CD14-positive monocyte (primary cell): ENCODE data around the gene SYNGR4. TPM values are rescaled to one million over a fixed set of nuclear protein-coding genes. Genes with fewer than 3 reads are reported as not detected.
"Not testable (repeated sequence)": the region's sequence is repeated elsewhere in the genome, so short reads cannot be mapped to it uniquely, and the experiment has no call there.

Experiments used
- DNase-seq, 3 donors: peaks; one replicate each; pipeline ENCODE4 v3.0.0-alpha.2; 2011 to 2022
- H2AFZ ChIP-seq: 2 replicates; pipeline ENCODE4 v1.6.0; 2012; ENCODE audit warnings: mild to moderate bottlenecking, low read depth, low read length, inconsistent platforms; ENCODE audit not compliant: insufficient read depth, poor library complexity, severe bottlenecking
- H3K27ac ChIP-seq, 2 donors: 1 replicate in 1 of 2; 2 replicates in 1 of 2; pipeline ENCODE4 v1.5.1; 2012 to 2013; ENCODE audit warnings: low read length in 2 of 2, control low read depth in 1 of 2, inconsistent platforms in 1 of 2, low read depth in 1 of 2, mild to moderate bottlenecking in 1 of 2
- H3K27me3 ChIP-seq, 2 donors: one replicate each; pipeline versions ENCODE4 v1.6.0 to v1.6.1; 2011 to 2013; ENCODE audit warnings: low read length in 2 of 2; ENCODE audit not compliant: control insufficient read depth in 2 of 2, insufficient read depth in 2 of 2
- H3K36me3 ChIP-seq, 2 donors: replicated peaks in 1 of 2; 1 replicate in 1 of 2; 2 replicates in 1 of 2; pipeline versions ENCODE4 v1.5.1 to v1.6.1; 2012 to 2013; ENCODE audit warnings: low read length in 2 of 2, control low read depth in 1 of 2, inconsistent platforms in 1 of 2, mild to moderate bottlenecking in 1 of 2; ENCODE audit not compliant: insufficient read depth in 2 of 2, control insufficient read depth in 1 of 2
- H3K4me1 ChIP-seq, 2 donors: 1 replicate in 1 of 2; 2 replicates in 1 of 2; pipeline versions ENCODE4 v1.5.1 to v1.6.1; 2012 to 2013; ENCODE audit warnings: low read length in 2 of 2, control low read depth in 1 of 2, inconsistent platforms in 1 of 2, mild to moderate bottlenecking in 1 of 2, moderate library complexity in 1 of 2; ENCODE audit not compliant: insufficient read depth in 2 of 2, control insufficient read depth in 1 of 2
- H3K4me2 ChIP-seq: replicated peaks from 2 replicates; pipeline ENCODE3; 2012; ENCODE audit warnings: low read length, moderate library complexity, mild to moderate bottlenecking; ENCODE audit not compliant: poor library complexity, severe bottlenecking; ENCODE audit errors: extremely low read depth
- H3K4me3 ChIP-seq, 3 experiments: fragments of 200-600 bp in 1 of 3; sonication (generic) in 1 of 3; replicated peaks in 1 of 3; 1 replicate in 2 of 3; 2 replicates in 1 of 3; pipeline ENCODE4 v1.5.1; 2011 to 2013; ENCODE audit warnings: low read length in 3 of 3, mild to moderate bottlenecking in 3 of 3, control low read depth in 2 of 3, low read depth in 2 of 3, inconsistent platforms in 1 of 3, moderate library complexity in 1 of 3
- H3K79me2 ChIP-seq: 2 replicates; pipeline ENCODE4 v1.6.0; 2012; ENCODE audit warnings: mild to moderate bottlenecking, control low read depth, inconsistent platforms, low read length, moderate library complexity; ENCODE audit not compliant: insufficient read depth
- H3K9ac ChIP-seq: 2 replicates; pipeline ENCODE4 v1.6.0; 2017; ENCODE audit warnings: low read length, mild to moderate bottlenecking; ENCODE audit not compliant: insufficient read depth, poor library complexity, severe bottlenecking
- H3K9me3 ChIP-seq, 2 donors: replicated peaks in 1 of 2; 1 replicate in 1 of 2; 2 replicates in 1 of 2; pipeline versions ENCODE4 v1.5.1 to v1.6.1; 2012 to 2013; ENCODE audit warnings: low read length in 2 of 2, control low read depth in 1 of 2; ENCODE audit not compliant: control insufficient read depth in 1 of 2, insufficient read depth in 1 of 2
- H4K20me1 ChIP-seq: 2 replicates; pipeline ENCODE4 v1.6.0; 2012; ENCODE audit warnings: mild to moderate bottlenecking, low read length, control low read depth, moderate library complexity; ENCODE audit not compliant: insufficient read depth
- H3K27ac Mint-ChIP-seq, 7 donors: one replicate each; pipeline ENCODE4 v1.8.0; 2020; ENCODE audit warnings: mild to moderate bottlenecking in 7 of 7, mixed read lengths in 7 of 7, moderate library complexity in 6 of 7, inconsistent platforms in 2 of 7
- H3K27me3 Mint-ChIP-seq, 3 donors: one replicate each; pipeline ENCODE4 v1.8.0; 2021 to 2022; ENCODE audit warnings: low read depth in 3 of 3, mild to moderate bottlenecking in 3 of 3, mixed read lengths in 3 of 3, moderate library complexity in 3 of 3, inconsistent platforms in 1 of 3
- H3K36me3 Mint-ChIP-seq, 2 donors: one replicate each; pipeline ENCODE4 v1.8.0; 2020; ENCODE audit warnings: mixed read lengths in 2 of 2, inconsistent platforms in 1 of 2, mild to moderate bottlenecking in 1 of 2
- H3K4me1 Mint-ChIP-seq: one replicate; pipeline ENCODE4 v1.8.0; 2020; ENCODE audit warnings: mild to moderate bottlenecking, mixed read lengths
- H3K4me3 Mint-ChIP-seq, 2 donors: one replicate each; pipeline ENCODE4 v1.8.0; 2020; ENCODE audit warnings: mild to moderate bottlenecking in 2 of 2, mixed read lengths in 2 of 2, moderate library complexity in 1 of 2
- H3K9me3 Mint-ChIP-seq, 7 donors: one replicate each; pipeline ENCODE4 v1.8.0; 2020 to 2022; ENCODE audit warnings: mixed read lengths in 7 of 7, mild to moderate bottlenecking in 6 of 7, moderate library complexity in 6 of 7, inconsistent platforms in 2 of 7
- WGBS: methylation state at CpG from one replicate; pipeline ENCODE4 v1.1.5; 2013; ENCODE audit warnings: missing lambda C conversion rate; ENCODE audit not compliant: insufficient coverage; 5-methylcytosine and 5-hydroxymethylcytosine counted together
- intact Hi-C, 2 donors: fragments of 100-400 bp; cut with micrococcal nuclease; formaldehyde crosslinking; loops; one replicate each; pipeline versions ENCODE4 v1.15.0 to v1.15.1; 2023
- polyA minus RNA-seq: library from RNA; depleted of rRNA, polyadenylated mRNA; stranded (reverse); fragments of >200 nt; gene quantifications from 2 replicates; pipeline ENCODE4 v1.2.3, GENCODE V29; 2012
- polyA plus RNA-seq, 3 donors: library from polyadenylated mRNA; depleted of rRNA in 1 of 3; unstranded in 2 of 3; stranded (reverse) in 1 of 3; fragments of 300-500 nt in 2 of 3; fragments of >200 nt in 1 of 3; fragmentation: Illumina TruSeq in 2 of 3; gene quantifications; 1 replicate in 2 of 3; 2 replicates in 1 of 3; pipeline ENCODE4 v1.2.3, GENCODE V29; 2012 to 2021
- total RNA-seq, 12 experiments: library from RNA in 1 of 12; stranded (reverse) in 1 of 12; fragments of 120-200 nt in 1 of 12; gene quantifications; one replicate each; pipeline ENCODE4 v1.2.4 and lab custom pipeline; 2013 to 2026; ENCODE audit warnings: mixed read lengths in 6 of 12, inconsistent platforms in 1 of 12
- TF ChIP-seq, protein P1 (sequence below): fragments of 200-600 bp; IDR thresholded peaks from one replicate; pipeline ENCODE4 v1.8.0; 2022; ENCODE audit warnings: antibody characterized with exemption, mild to moderate bottlenecking

SYNGR4 gene, protein sequence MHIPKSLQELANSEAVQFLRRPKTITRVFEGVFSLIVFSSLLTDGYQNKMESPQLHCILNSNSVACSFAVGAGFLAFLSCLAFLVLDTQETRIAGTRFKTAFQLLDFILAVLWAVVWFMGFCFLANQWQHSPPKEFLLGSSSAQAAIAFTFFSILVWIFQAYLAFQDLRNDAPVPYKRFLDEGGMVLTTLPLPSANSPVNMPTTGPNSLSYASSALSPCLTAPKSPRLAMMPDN
- total RNA-seq (2013): not detected
- polyA plus RNA-seq: not detected
- polyA minus RNA-seq: not detected in 2 replicates
- 0 to 0.48 (median 0.15) reads per million in 11 experiments for total RNA-seq (lab: John Stamatoyannopoulos, UW)

DNA sequence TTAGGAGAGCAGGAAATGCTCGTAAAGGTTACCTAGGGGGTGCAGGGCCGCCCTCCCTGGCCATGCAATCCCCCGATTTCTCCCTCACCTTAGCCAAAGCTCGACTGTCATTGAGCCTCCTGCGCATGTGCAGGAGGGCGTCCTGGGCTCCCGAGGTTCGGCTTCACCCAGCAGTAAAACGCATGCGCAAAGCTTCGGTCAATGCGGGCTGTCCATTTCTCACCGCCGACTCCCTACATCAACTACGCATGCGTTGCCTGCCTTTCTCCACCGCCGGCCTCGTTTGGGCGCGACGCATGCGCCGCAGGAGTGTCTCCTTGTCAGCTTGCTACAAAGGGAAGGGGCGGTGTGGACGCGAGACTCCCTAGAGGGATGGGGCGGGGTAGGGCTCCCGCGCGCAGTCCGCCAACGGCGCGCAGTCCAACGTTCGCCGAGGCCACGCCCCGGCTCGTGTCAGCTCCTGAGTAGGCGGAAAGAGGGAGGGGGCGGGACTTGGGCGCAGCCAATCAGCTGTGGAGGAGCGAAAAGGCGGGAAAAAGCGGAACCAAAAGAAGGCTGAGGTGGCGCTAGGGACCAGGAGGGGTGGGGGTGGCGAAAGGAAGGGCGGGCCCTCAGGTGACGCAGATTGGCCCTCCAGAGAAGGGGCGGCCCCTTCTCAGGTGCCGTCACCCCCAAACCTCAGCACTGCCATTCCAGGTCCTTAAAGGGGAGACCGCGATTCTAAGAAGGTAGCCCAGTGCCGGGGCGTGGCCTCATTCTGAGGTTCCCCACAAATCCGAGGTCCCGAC, at the start of gene SYNGR4, which contains the start of gene TMEM143:
Gene SYNGR4, plus strand, starts transcription at position 558 of the 788 bp plus-strand sequence. CDS start 1,476 bp downstream, outside the sequence.
Gene TMEM143, minus strand, starts transcription at position 131 of the 788 bp plus-strand sequence. Its CDS starts 20 bp downstream, at position 111.
- under 1% methylated on average over 54 of the region's 59 CpGs for WGBS
- Histone ChIP-seq H4K20me1 (no peaks in the 10 kb centered on the region), H2AFZ (peak within 1 kb of the TSS; percentile 97), H3K27ac (peak within 1 kb of the TSS; percentile 89 to 94), H3K79me2 (no peaks in the 10 kb centered on the region), H3K9me3 (no peaks in the 10 kb centered on the region), H3K9ac (peak within 1 kb of the TSS; percentile 69), H3K4me2 (peak within 1 kb of the TSS; percentile 96), H3K4me1 (peaks cover 18 to 19% of the 10 kb centered on the region in 2 donors), H3K4me3 (peak within 1 kb of the TSS; percentile 64 to 85 (median 78)), H3K27me3 (no peaks in the 10 kb centered on the region), H3K36me3 (no peaks in the 10 kb centered on the region)
- intact Hi-C loops: loop anchor here in 1 of 2 donors (1.0 kb wide), 1 partner anchor 105 kb away; the partner anchor contains the start of gene CYTH2
- Mint-ChIP-seq H3K27me3 (peaks cover 0 to 1% (median 0%) of the 10 kb centered on the region in 3 donors), H3K9me3 (no peaks in the 10 kb centered on the region), H3K36me3 (peaks cover 4 to 17% of the 10 kb centered on the region in 2 donors), H3K4me3 (peak within 1 kb of the TSS; percentile 80 to 88), H3K27ac (peak within 1 kb of the TSS; percentile 86 to 93 (median 93)), H3K4me1 (peaks cover 9% of the 10 kb centered on the region)
- TF ChIP-seq, protein P1, sequence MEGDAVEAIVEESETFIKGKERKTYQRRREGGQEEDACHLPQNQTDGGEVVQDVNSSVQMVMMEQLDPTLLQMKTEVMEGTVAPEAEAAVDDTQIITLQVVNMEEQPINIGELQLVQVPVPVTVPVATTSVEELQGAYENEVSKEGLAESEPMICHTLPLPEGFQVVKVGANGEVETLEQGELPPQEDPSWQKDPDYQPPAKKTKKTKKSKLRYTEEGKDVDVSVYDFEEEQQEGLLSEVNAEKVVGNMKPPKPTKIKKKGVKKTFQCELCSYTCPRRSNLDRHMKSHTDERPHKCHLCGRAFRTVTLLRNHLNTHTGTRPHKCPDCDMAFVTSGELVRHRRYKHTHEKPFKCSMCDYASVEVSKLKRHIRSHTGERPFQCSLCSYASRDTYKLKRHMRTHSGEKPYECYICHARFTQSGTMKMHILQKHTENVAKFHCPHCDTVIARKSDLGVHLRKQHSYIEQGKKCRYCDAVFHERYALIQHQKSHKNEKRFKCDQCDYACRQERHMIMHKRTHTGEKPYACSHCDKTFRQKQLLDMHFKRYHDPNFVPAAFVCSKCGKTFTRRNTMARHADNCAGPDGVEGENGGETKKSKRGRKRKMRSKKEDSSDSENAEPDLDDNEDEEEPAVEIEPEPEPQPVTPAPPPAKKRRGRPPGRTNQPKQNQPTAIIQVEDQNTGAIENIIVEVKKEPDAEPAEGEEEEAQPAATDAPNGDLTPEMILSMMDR: no peak
- DNase-seq: peak; percentile 100

DNA sequence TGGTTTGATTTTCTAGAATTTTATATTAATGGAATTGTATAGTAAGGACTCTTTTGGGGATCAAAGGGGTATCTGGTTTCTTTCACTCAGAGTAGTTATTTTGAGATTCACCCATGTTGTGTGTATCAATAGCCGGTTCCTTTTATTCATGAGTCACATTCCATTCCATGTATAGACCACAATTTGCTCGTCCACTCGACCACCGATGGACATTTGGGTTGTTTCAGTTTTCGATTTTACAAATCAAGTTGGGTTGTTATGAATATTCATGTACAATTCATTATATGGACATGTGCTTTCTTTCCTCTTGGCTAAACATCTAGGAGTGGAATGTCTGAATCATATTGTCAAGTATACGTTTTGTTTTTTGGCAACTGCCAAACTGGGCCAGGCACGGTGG, 48.5 kb upstream of the SYNGR4 start:
- peaks cover 9% of the 10 kb centered on the region in 2 donors for H3K4me1 ChIP-seq
- H3K4me2 ChIP-seq: no peak overlapping the region
- H3K9ac ChIP-seq: no peak overlapping the region
- no peak overlapping the region for H3K4me3 ChIP-seq
- peaks cover 0 to 5% (median 0%) of the 10 kb centered on the region in 3 donors for H3K27me3 Mint-ChIP-seq
- H3K9me3 ChIP-seq: no peaks in the 10 kb centered on the region
- H3K4me1 Mint-ChIP-seq: peaks cover 10% of the 10 kb centered on the region
- no peak overlapping the region for H2AFZ ChIP-seq
- H3K27ac ChIP-seq: no peak overlapping the region
- no peaks in the 10 kb centered on the region for H3K27me3 ChIP-seq
- no CpG with 5 or more reads among the region's 7 CpGs for WGBS
- H3K79me2 ChIP-seq: no peaks in the 10 kb centered on the region
- H3K36me3 ChIP-seq: no peaks in the 10 kb centered on the region
- TF ChIP-seq, protein P1: no peak
- no peaks in the 10 kb centered on the region for H3K9me3 Mint-ChIP-seq
- H4K20me1 ChIP-seq: no peaks in the 10 kb centered on the region
- H3K4me3 Mint-ChIP-seq: no peak overlapping the region
- no peak overlapping the region for H3K27ac Mint-ChIP-seq
- no peaks in the 10 kb centered on the region for H3K36me3 Mint-ChIP-seq
- DNase-seq: no peak
- intact Hi-C loops: loop anchor here in 1 of 2 donors (5.0 kb wide), 1 partner anchor 37 kb away; no protein-coding TSS in a partner anchor

DNA sequence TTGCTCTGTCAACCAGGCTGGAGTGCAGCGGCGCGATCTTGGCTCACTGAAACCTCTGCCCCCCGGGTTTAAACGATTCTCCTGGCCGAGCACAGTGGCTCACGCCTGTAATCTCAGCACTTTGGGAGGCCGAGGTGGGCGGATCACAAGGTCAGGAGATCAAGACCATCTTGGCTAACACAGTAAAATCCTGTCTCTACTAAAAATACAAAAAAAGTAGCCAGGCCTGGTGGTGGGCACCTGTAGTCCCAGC, 46.5 kb upstream of the SYNGR4 start:
- H3K27me3 Mint-ChIP-seq, H3K9me3 Mint-ChIP-seq, H3K27ac Mint-ChIP-seq, H3K79me2 ChIP-seq, H3K27ac ChIP-seq, H3K9ac ChIP-seq, H3K9me3 ChIP-seq, H4K20me1 ChIP-seq, H3K4me3 Mint-ChIP-seq, H3K36me3 ChIP-seq, H3K36me3 Mint-ChIP-seq, H3K27me3 ChIP-seq, H3K4me2 ChIP-seq, H2AFZ ChIP-seq, DNase-seq, H3K4me3 ChIP-seq: not testable (repeated sequence)
- WGBS: 94% methylated on average over 6 of the region's 9 CpGs
- H3K4me1 Mint-ChIP-seq: peaks cover 21% of the 10 kb centered on the region
- H3K4me1 ChIP-seq: peaks cover 19 to 26% of the 10 kb centered on the region in 2 donors
- intact Hi-C loops: loop anchor here in 1 of 2 donors (5.0 kb wide), 1 partner anchor 35 kb away; no protein-coding TSS in a partner anchor
